ENCODE measurements around the gene FBXL17. TPM values are rescaled to one million over a fixed set of nuclear protein-coding genes. Genes with fewer than 3 reads are reported as not detected.

FBXL17 gene
- total RNA-seq, 1 experiment from 2014 or later = 3.5 TPM

DNA sequence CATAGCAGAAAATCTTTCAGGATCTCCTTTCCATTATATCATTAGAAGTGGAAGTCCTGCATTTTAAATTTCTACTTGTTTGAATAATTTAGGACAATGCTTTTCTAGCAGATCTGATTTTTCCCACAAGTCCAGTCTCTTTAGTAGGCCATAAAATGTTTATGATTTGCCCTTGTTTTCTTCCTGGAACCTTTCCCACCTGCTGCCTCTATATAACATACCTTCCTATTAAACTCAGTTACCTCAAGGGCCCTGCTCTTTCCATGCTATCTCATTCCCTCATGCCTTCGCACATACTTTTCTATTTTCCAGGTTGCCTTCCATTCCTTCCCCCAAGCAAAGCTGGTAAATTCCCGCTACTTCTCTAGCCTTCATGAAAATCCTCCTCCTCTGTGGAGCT lies 524.1 kb downstream of the FBXL17 start (continued):
- no peak for TF ChIP-seq SP1 (CRISPR knock-in tag; conservative IDR thresholded peaks at IDR 0.05)
- TF ChIP-seq, protein P1, sequence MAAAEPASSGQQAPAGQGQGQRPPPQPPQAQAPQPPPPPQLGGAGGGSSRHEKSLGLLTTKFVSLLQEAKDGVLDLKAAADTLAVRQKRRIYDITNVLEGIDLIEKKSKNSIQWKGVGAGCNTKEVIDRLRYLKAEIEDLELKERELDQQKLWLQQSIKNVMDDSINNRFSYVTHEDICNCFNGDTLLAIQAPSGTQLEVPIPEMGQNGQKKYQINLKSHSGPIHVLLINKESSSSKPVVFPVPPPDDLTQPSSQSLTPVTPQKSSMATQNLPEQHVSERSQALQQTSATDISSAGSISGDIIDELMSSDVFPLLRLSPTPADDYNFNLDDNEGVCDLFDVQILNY (CRISPR knock-in tag; IDR thresholded peaks at IDR 0.05) = no peak

DNA sequence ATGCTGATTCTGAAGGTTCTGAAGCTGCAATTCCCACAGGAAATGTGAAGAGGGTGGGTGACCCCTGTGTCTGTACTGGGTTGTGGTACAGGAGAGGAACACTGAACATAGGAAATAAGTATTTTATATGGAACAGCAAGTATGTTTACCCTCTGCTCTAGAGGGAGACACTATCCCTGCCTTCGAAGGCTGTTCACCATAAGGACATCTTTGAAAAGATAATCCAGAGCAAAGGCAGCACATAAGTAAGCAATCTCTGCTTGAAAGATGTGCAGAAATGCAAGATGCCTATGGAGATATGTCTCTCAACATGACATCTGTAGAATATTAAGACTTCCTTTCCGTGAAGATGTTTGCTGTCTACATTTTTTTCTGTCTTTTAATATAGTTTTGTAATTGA lies 526.7 kb downstream of the FBXL17 start:
- CTCF ChIA-PET = no interaction called here
- Mint-ChIP-seq H3K27me3 (ENCODE audit: low read depth) (no peaks in the 10 kb centered on the region), H3K27ac (no peak overlapping the region), H3K4me1 (no peaks in the 10 kb centered on the region), H3K36me3 (no peaks in the 10 kb centered on the region), H3K9me3 (no peaks in the 10 kb centered on the region), H3K4me3 (no peak overlapping the region)
- ATAC-seq = peak; percentile 51; the same call in 1 of the 2 replicates
- POLR2A ChIA-PET = no interaction called here
- TF ChIP-seq, protein P2, sequence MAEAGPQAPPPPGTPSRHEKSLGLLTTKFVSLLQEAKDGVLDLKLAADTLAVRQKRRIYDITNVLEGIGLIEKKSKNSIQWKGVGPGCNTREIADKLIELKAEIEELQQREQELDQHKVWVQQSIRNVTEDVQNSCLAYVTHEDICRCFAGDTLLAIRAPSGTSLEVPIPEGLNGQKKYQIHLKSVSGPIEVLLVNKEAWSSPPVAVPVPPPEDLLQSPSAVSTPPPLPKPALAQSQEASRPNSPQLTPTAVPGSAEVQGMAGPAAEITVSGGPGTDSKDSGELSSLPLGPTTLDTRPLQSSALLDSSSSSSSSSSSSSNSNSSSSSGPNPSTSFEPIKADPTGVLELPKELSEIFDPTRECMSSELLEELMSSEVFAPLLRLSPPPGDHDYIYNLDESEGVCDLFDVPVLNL (CRISPR knock-in tag; IDR thresholded peaks at IDR 0.05; ENCODE audit: borderline replicate concordance, low read depth) = no peak
- TF ChIP-seq ZNF416 (CRISPR knock-in tag; IDR thresholded peaks at IDR 0.05) = no peak
- TF ChIP-seq NFATC4 (CRISPR knock-in tag; IDR thresholded peaks at IDR 0.05) = no peak
- TF ChIP-seq, protein P3, sequence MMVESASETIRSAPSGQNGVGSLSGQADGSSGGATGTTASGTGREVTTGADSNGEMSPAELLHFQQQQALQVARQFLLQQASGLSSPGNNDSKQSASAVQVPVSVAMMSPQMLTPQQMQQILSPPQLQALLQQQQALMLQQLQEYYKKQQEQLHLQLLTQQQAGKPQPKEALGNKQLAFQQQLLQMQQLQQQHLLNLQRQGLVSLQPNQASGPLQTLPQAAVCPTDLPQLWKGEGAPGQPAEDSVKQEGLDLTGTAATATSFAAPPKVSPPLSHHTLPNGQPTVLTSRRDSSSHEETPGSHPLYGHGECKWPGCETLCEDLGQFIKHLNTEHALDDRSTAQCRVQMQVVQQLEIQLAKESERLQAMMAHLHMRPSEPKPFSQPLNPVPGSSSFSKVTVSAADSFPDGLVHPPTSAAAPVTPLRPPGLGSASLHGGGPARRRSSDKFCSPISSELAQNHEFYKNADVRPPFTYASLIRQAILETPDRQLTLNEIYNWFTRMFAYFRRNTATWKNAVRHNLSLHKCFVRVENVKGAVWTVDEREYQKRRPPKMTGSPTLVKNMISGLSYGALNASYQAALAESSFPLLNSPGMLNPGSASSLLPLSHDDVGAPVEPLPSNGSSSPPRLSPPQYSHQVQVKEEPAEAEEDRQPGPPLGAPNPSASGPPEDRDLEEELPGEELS (CRISPR knock-in tag; IDR thresholded peaks at IDR 0.05) = no peak
- no peak for TF ChIP-seq SMAD4 (CRISPR knock-in tag; IDR thresholded peaks at IDR 0.05)
- TF ChIP-seq, protein P4, sequence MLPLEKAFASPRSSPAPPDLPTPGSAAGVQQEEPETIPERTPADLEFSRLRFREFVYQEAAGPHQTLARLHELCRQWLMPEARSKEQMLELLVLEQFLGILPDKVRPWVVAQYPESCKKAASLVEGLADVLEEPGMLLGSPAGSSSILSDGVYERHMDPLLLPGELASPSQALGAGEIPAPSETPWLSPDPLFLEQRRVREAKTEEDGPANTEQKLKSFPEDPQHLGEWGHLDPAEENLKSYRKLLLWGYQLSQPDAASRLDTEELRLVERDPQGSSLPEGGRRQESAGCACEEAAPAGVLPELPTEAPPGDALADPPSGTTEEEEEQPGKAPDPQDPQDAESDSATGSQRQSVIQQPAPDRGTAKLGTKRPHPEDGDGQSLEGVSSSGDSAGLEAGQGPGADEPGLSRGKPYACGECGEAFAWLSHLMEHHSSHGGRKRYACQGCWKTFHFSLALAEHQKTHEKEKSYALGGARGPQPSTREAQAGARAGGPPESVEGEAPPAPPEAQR (CRISPR knock-in tag; IDR thresholded peaks at IDR 0.05) = no peak
- TF ChIP-seq, protein P5, sequence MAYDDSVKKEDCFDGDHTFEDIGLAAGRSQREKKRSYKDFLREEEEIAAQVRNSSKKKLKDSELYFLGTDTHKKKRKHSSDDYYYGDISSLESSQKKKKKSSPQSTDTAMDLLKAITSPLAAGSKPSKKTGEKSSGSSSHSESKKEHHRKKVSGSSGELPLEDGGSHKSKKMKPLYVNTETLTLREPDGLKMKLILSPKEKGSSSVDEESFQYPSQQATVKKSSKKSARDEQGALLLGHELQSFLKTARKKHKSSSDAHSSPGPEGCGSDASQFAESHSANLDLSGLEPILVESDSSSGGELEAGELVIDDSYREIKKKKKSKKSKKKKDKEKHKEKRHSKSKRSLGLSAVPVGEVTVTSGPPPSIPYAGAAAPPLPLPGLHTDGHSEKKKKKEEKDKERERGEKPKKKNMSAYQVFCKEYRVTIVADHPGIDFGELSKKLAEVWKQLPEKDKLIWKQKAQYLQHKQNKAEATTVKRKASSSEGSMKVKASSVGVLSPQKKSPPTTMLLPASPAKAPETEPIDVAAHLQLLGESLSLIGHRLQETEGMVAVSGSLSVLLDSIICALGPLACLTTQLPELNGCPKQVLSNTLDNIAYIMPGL (CRISPR knock-in tag; IDR thresholded peaks at IDR 0.05) = no peak
- TF ChIP-seq NR3C1 (CRISPR knock-in tag; conservative IDR thresholded peaks at IDR 0.05; ENCODE audit: low read depth) = no peak
- TF ChIP-seq CREB1 (CRISPR knock-in tag; IDR thresholded peaks at IDR 0.05) = no peak
- TF ChIP-seq, protein P1 (CRISPR knock-in tag; IDR thresholded peaks at IDR 0.05) = no peak
- TF ChIP-seq, protein P6, sequence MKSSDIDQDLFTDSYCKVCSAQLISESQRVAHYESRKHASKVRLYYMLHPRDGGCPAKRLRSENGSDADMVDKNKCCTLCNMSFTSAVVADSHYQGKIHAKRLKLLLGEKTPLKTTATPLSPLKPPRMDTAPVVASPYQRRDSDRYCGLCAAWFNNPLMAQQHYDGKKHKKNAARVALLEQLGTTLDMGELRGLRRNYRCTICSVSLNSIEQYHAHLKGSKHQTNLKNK (CRISPR knock-in tag; IDR thresholded peaks at IDR 0.05) = no peak
- no peak for DNase-seq (ENCODE audit: low spot score)

DNA sequence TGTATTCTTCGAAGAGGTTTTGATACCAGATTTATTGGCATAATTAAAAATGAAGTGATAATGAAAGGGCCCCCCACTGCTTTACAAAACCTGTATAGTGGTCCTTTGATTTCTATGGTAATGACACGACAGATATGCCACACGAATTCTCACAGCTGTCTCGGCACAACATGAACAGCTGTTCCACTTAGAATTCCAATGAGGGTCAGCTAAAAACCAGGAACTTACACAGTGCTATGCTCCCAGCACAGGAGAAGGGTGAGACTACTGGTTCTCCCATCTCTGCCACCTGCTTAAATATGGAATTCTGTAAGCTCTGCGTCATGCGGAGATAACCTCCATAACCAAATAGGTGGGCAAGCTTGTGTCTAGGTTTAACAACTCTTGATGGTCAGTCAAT lies 528.2 kb downstream of the FBXL17 start:
- H3K27ac Mint-ChIP-seq = no peak overlapping the region
- CTCF ChIA-PET = interaction anchor here (0.8 kb wide), 1 partner anchor 102 kb away, joined by 3 read pairs; no protein-coding TSS in a partner anchor
- H3K4me3 Mint-ChIP-seq = no peak overlapping the region
- POLR2A ChIA-PET = interaction anchor here (0.5 kb wide), 1 partner anchor 84 kb away, joined by 4 read pairs; no protein-coding TSS in a partner anchor
- H3K27me3 Mint-ChIP-seq (ENCODE audit: low read depth) = no peaks in the 10 kb centered on the region
- ATAC-seq = no peak
- no peaks in the 10 kb centered on the region for H3K36me3 Mint-ChIP-seq
- H3K9me3 Mint-ChIP-seq = no peaks in the 10 kb centered on the region
- H3K4me1 Mint-ChIP-seq = no peaks in the 10 kb centered on the region
- DNase-seq (ENCODE audit: low spot score) = no peak
- TF ChIP-seq GABPB1 (CRISPR knock-in tag; IDR thresholded peaks at IDR 0.05) = no peak
- TF ChIP-seq, protein P7, sequence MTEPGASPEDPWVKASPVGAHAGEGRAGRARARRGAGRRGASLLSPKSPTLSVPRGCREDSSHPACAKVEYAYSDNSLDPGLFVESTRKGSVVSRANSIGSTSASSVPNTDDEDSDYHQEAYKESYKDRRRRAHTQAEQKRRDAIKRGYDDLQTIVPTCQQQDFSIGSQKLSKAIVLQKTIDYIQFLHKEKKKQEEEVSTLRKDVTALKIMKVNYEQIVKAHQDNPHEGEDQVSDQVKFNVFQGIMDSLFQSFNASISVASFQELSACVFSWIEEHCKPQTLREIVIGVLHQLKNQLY (CRISPR knock-in tag; IDR thresholded peaks at IDR 0.05) = no peak
- TF ChIP-seq, protein P8, sequence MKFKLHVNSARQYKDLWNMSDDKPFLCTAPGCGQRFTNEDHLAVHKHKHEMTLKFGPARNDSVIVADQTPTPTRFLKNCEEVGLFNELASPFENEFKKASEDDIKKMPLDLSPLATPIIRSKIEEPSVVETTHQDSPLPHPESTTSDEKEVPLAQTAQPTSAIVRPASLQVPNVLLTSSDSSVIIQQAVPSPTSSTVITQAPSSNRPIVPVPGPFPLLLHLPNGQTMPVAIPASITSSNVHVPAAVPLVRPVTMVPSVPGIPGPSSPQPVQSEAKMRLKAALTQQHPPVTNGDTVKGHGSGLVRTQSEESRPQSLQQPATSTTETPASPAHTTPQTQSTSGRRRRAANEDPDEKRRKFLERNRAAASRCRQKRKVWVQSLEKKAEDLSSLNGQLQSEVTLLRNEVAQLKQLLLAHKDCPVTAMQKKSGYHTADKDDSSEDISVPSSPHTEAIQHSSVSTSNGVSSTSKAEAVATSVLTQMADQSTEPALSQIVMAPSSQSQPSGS (CRISPR knock-in tag; IDR thresholded peaks at IDR 0.05; ENCODE audit: borderline replicate concordance, low read depth) = no peak
- TF ChIP-seq, protein P9, sequence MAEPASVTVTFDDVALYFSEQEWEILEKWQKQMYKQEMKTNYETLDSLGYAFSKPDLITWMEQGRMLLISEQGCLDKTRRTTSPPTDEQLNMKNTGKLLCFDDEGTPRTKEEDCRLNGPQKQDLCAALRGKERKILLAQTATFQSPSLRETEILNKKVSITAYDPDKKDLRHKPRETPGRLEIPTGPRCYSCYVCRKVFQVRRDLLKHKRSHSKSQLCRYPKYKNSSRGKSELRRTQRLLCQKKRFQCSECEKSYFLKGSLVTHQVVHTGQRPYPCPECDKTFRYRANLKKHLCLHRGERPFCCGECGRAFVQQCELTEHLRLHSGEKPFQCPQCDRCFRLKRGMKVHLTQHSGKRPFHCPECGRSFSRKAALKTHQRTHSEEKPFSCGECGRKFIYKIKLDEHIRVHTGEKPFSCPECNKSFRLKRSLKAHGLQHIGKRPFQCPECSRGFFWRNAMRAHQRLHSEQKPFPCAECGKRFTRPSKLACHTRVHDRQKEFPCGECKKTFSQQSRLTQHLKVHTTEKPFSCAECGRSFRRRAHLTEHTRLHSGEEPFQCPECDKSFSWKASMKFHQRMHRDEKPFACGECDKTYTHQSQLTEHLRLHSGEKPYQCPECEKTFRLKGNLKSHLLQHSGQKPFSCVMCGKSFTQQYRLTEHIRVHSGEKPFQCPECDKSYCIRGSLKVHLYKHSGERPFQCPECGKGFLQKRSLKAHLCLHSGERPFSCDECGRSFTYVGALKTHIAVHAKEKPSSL (CRISPR knock-in tag; conservative IDR thresholded peaks at IDR 0.05) = no peak
- TF ChIP-seq, protein P10, sequence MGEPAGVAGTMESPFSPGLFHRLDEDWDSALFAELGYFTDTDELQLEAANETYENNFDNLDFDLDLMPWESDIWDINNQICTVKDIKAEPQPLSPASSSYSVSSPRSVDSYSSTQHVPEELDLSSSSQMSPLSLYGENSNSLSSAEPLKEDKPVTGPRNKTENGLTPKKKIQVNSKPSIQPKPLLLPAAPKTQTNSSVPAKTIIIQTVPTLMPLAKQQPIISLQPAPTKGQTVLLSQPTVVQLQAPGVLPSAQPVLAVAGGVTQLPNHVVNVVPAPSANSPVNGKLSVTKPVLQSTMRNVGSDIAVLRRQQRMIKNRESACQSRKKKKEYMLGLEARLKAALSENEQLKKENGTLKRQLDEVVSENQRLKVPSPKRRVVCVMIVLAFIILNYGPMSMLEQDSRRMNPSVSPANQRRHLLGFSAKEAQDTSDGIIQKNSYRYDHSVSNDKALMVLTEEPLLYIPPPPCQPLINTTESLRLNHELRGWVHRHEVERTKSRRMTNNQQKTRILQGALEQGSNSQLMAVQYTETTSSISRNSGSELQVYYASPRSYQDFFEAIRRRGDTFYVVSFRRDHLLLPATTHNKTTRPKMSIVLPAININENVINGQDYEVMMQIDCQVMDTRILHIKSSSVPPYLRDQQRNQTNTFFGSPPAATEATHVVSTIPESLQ (CRISPR knock-in tag; IDR thresholded peaks at IDR 0.05) = no peak

Measured in WTC11 (cell line).